ENCODE measurements around the gene RPL10.

- TF ChIP-seq POLR2A (IDR thresholded peaks at IDR 0.05) (no peak), CTCF (IDR thresholded peaks at IDR 0.05 in 4 of 5, conservative IDR thresholded peaks at IDR 0.05 in 1 of 5) (no peak)
Measured at GRCh38 chrX:154431341-154431740, 33.2 kb downstream of the RPL10 start.
